Brain pericyte (primary cell): ENCODE data around the gene RGL4.

ENCODE experiments used
- DNase-seq: peaks from one replicate; pipeline ENCODE4 v3.0.0-alpha.2; 2012; ENCODE audit warnings: low read depth, low spot score

RGL4 gene

GRCh38 chr22:23681026-23681809 is 9.6 kb upstream of the RGL4 start:
- no peak for DNase-seq

- DNase-seq, result no peak
Observed at GRCh38 chr22:23682077-23682476, 8.7 kb upstream of the RGL4 start.

GRCh38 chr22:23682827-23683355 is 7.9 kb upstream of the RGL4 start:
- no peak for DNase-seq

GRCh38 chr22:23683545-23683944 is 7.3 kb upstream of the RGL4 start:
- no peak for DNase-seq

- no peak for DNase-seq
Observed at GRCh38 chr22:23684026-23684425, 6.8 kb upstream of the RGL4 start.

- no peak for DNase-seq
Observed at GRCh38 chr22:23684561-23685031, 6.2 kb upstream of the RGL4 start.

GRCh38 chr22:23685205-23685784 is 5.5 kb upstream of the RGL4 start:
- DNase-seq, result no peak

- no peak for DNase-seq
Observed at GRCh38 chr22:23686416-23687024, 4.3 kb upstream of the RGL4 start.

- no peak for DNase-seq
Observed at GRCh38 chr22:23688121-23688520, 2.7 kb upstream of the RGL4 start.

- no peak for DNase-seq
Observed at GRCh38 chr22:23688571-23688970, 2.2 kb upstream of the RGL4 start.

GRCh38 chr22:23689414-23689813 is 1.4 kb upstream of the RGL4 start:
- DNase-seq, result no peak

- no peak for DNase-seq
Observed at GRCh38 chr22:23691748-23692423, 1.1 kb downstream of the RGL4 start.

- no peak for DNase-seq
Observed at GRCh38 chr22:23692598-23693291, 1.9 kb downstream of the RGL4 start.

GRCh38 chr22:23693979-23694680 is 3.3 kb downstream of the RGL4 start:
- DNase-seq, result no peak

- no peak for DNase-seq
Observed at GRCh38 chr22:23695141-23695540, 4.3 kb downstream of the RGL4 start.

- DNase-seq, result no peak
Observed at GRCh38 chr22:23695571-23696325, 4.9 kb downstream of the RGL4 start.

GRCh38 chr22:23696326-23696851 is 5.6 kb downstream of the RGL4 start:
- DNase-seq, result no peak

GRCh38 chr22:23697031-23697970 is 6.5 kb downstream of the RGL4 start:
- DNase-seq, result no peak

GRCh38 chr22:23698094-23698493 is 7.3 kb downstream of the RGL4 start:
- no peak for DNase-seq
